Breast epithelium (tissue), 4 donors: ENCODE results near the gene PRDX1. TPM values are rescaled to one million over a fixed set of nuclear protein-coding genes. Genes with fewer than 3 reads are reported as not detected.
"Not testable (repeated sequence)": the region's sequence is repeated elsewhere in the genome, so short reads cannot be mapped to it uniquely, and the experiment has no call there.

ENCODE experiments used
- DNase-seq, 2 donors: peaks; one replicate each; pipeline ENCODE4 v3.0.0-alpha.2; 2019; ENCODE audit warnings: low spot score in 2 of 2
- H3K27ac ChIP-seq, 2 donors: fragments of 200-600 bp; sonication (generic) in 1 of 2; one replicate each; pipeline ENCODE4 v1.5.1; 2016 to 2019; ENCODE audit warnings: mild to moderate bottlenecking in 1 of 2
- H3K27me3 ChIP-seq, 2 donors: fragments of 200-600 bp; sonication (generic) in 1 of 2; one replicate each; pipeline versions ENCODE4 v1.5.1 to v1.6.0; 2017 to 2019; ENCODE audit warnings: control low read depth in 1 of 2, mild to moderate bottlenecking in 1 of 2
- H3K36me3 ChIP-seq: fragments of 200-600 bp; one replicate; pipeline ENCODE4 v1.5.1; 2019
- H3K4me1 ChIP-seq, 2 donors: fragments of 200-600 bp; sonication (generic); one replicate each; pipeline ENCODE4 v1.5.1; 2016 to 2019; ENCODE audit warnings: control low read depth in 1 of 2
- H3K4me3 ChIP-seq, 3 donors: fragments of 200-600 bp; sonication (generic); 1 replicate in 2 of 3; 2 replicates in 1 of 3; pipeline ENCODE4 v1.5.1; 2016 to 2019; ENCODE audit warnings: mild to moderate bottlenecking in 3 of 3, moderate library complexity in 2 of 3
- H3K9me3 ChIP-seq, 2 donors: fragments of 200-600 bp; sonication (generic) in 1 of 2; one replicate each; pipeline ENCODE4 v1.5.1; 2016 to 2019; ENCODE audit warnings: control low read depth in 1 of 2
- CTCF ChIP-seq, 3 donors: fragments of 450-650 bp; IDR thresholded peaks; one replicate each; pipeline ENCODE4 v1.5.1; 2016 to 2017; ENCODE audit warnings: antibody characterized with exemption in 3 of 3, mild to moderate bottlenecking in 3 of 3, moderate library complexity in 3 of 3
- POLR2A ChIP-seq: fragments of 450-650 bp; IDR thresholded peaks from one replicate; pipeline ENCODE4 v1.6.1; 2016; ENCODE audit warnings: antibody characterized with exemption, mild to moderate bottlenecking, moderate library complexity
- POLR2AphosphoS5 ChIP-seq, 3 donors: sonication (generic); formaldehyde crosslinking; IDR thresholded peaks; one replicate each; pipeline ENCODE4 v1.6.1; 2017; ENCODE audit warnings: antibody characterized with exemption in 3 of 3
- intact Hi-C: fragments of 100-400 bp; cut with DNase I; formaldehyde crosslinking; loops from one replicate; pipeline ENCODE4 v1.15.1; 2023; ENCODE audit warnings: low total_unique reads
- total RNA-seq, 3 donors: library from RNA; depleted of rRNA; stranded (reverse); fragments of >200 nt; gene quantifications; one replicate each; pipeline ENCODE4 v1.1.0, GENCODE V29; 2016

Gene PRDX1
- total RNA-seq, 3 donors from 2014 or later = 178 to 313 (median 308) TPM

GRCh38 chr1:45473302-45473701 lies 48.4 kb downstream of the PRDX1 start:
- intact Hi-C loops = no loop called here
- Histone ChIP-seq H3K27me3 (no peaks in the 10 kb centered on the region), H3K27ac (no peak overlapping the region), H3K36me3 (no peaks in the 10 kb centered on the region), H3K4me1 (no peaks in the 10 kb centered on the region), H3K9me3 (no peaks in the 10 kb centered on the region), H3K4me3 (no peak overlapping the region)
- TF ChIP-seq POLR2A = no peak
- no peak for TF ChIP-seq POLR2AphosphoS5 (IDR thresholded peaks at IDR 0.05)
- TF ChIP-seq CTCF (IDR thresholded peaks at IDR 0.05) = no peak
- DNase-seq = no peak

- no peak for DNase-seq
- TF ChIP-seq POLR2A (no peak), POLR2AphosphoS5 (IDR thresholded peaks at IDR 0.05) (no peak), CTCF (IDR thresholded peaks at IDR 0.05) (no peak)
- no peaks in the 10 kb centered on the region for H3K9me3 ChIP-seq
- no peaks in the 10 kb centered on the region for H3K36me3 ChIP-seq
- H3K4me1 ChIP-seq = no peaks in the 10 kb centered on the region
- H3K4me3 ChIP-seq = no peak overlapping the region
- intact Hi-C loops = no loop called here
- no peaks in the 10 kb centered on the region for H3K27me3 ChIP-seq
- H3K27ac ChIP-seq = no peak overlapping the region
These were observed 51.3 kb downstream of the PRDX1 start for GRCh38 chr1:45470306-45470798.

- intact Hi-C loops, H3K4me1 ChIP-seq, H3K27ac ChIP-seq: not testable (repeated sequence)
These were observed 54.3 kb downstream of the PRDX1 start for GRCh38 chr1:45467353-45467752.

GRCh38 chr1:45465277-45465676 lies 56.4 kb downstream of the PRDX1 start:
- Histone ChIP-seq H3K9me3 (no peaks in the 10 kb centered on the region), H3K36me3 (no peaks in the 10 kb centered on the region), H3K4me3 (no peak overlapping the region), H3K4me1 (no peaks in the 10 kb centered on the region), H3K27me3 (no peaks in the 10 kb centered on the region), H3K27ac (no peak overlapping the region)
- intact Hi-C loops = no loop called here
- TF ChIP-seq POLR2A = no peak
- no peak for TF ChIP-seq CTCF (IDR thresholded peaks at IDR 0.05)
- no peak for TF ChIP-seq POLR2AphosphoS5 (IDR thresholded peaks at IDR 0.05)
- DNase-seq = no peak

More at GRCh38 chr1:45467353-45467752, 54.3 kb downstream of the PRDX1 start:
- not testable (repeated sequence) for H3K9me3 ChIP-seq, DNase-seq, H3K36me3 ChIP-seq, H3K4me3 ChIP-seq, H3K27me3 ChIP-seq

Other genes with a start within 250 kb of the PRDX1 start
- gene HPDL, start 195.0 kb downstream of the PRDX1 start, total RNA-seq = under 1 TPM in 1 of 3 donors, not detected in 2; 0.44 TPM
- 10 to 100 TPM in 2 of 3 donors, 1 to 10 TPM in 1; 8.6 to 21.2 (median 11.1) TPM for gene TOE1, start 181.7 kb downstream of the PRDX1 start, total RNA-seq
- 10 to 100 TPM; 16.8 to 26.2 (median 25.8) TPM for gene MUTYH, start 181.4 kb downstream of the PRDX1 start, total RNA-seq
- 10 to 100 TPM in 2 of 3 donors, 1 to 10 TPM in 1; 6.2 to 19.2 (median 11.1) TPM for gene TESK2, start 30.7 kb downstream of the PRDX1 start, total RNA-seq
- 1 to 10 TPM in 2 of 3 donors, under 1 TPM in 1; 0.64 to 1.6 (median 1.3) TPM for gene CCDC163, start 21.8 kb downstream of the PRDX1 start, total RNA-seq
- gene MMACHC, start 21.6 kb downstream of the PRDX1 start, total RNA-seq = 1 to 10 TPM; 2.1 to 5.1 (median 3.6) TPM
- gene AKR1A1, start 28.9 kb upstream of the PRDX1 start, total RNA-seq = 10 to 100 TPM; 85.5 to 96.0 (median 89.4) TPM
- 10 to 100 TPM; 83.4 to 96.7 (median 91.0) TPM for gene NASP, start 62.2 kb upstream of the PRDX1 start, total RNA-seq
- gene CCDC17, start 102.2 kb upstream of the PRDX1 start, total RNA-seq = 1 to 10 TPM; 2.3 to 5.7 (median 4.5) TPM
- gene GPBP1L1, start 164.6 kb upstream of the PRDX1 start, total RNA-seq = 100 to 1,000 TPM; 103 to 195 (median 114) TPM
- 10 to 100 TPM; 20.6 to 39.4 (median 29.1) TPM for gene TMEM69, start 166.3 kb upstream of the PRDX1 start, total RNA-seq
- 10 to 100 TPM; 10.5 to 15.4 (median 11.4) TPM for gene IPP, start 228.8 kb upstream of the PRDX1 start, total RNA-seq